GM10248 (cell line): Measurements from ENCODE around the gene TOR1A.
"Not testable (repeated sequence)": the region's sequence is repeated elsewhere in the genome, so short reads cannot be mapped to it uniquely, and the experiment has no call there.

Experiments used
- CTCF ChIA-PET: fragments of 300-600 bp; sonication (Branson Sonifier 250); formaldehyde crosslinking; extraction: SDS; loops from one replicate; lab custom pipeline; 2021; ENCODE audit warnings: antibody characterized with exemption; lab: Yijun Ruan, JAX
- POLR2A ChIA-PET: fragments of 350-650 bp; sonication (Branson Sonifier 250); formaldehyde crosslinking; extraction: SDS; loops from one replicate; lab custom pipeline; 2020; ENCODE audit warnings: antibody characterized with exemption; lab: Yijun Ruan, JAX
- DNase-seq: peaks from one replicate; pipeline ENCODE4 v3.0.0; 2012; ENCODE audit errors: extremely low spot score
- TF ChIP-seq, protein P1 (sequence below): IDR thresholded peaks from 2 replicates; pipeline ENCODE4 v1.5.1; 2012; ENCODE audit warnings: mild to moderate bottlenecking, low read depth; ENCODE audit errors: extremely low read depth, missing control alignments, control extremely low read depth

Gene TOR1A

DNA sequence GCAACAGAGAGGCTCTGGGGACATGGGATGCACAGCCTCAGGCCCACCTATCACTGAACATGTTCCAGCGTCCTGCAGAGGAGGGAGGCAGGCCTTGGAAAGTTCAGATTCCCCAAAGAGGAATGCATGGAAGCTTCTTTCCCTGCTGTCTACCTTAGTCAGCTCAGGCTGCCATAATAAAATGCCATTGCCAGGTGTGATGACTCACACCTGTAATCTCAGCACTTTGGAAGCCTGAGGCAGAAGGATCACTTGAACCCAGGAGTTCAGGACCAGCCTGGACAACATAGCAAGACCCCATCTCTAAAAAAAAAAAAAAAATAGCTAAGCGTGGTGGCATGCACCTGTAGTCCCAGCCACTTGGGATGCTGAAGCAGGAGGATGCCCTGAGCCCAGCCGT, 45.5 kb downstream of the TOR1A start:
- no peak for DNase-seq
- ChIA-PET CTCF (interaction anchor here (2.9 to 3.5 kb wide), 2 partner anchors 11 to 40 kb away, joined by 16 to 23 read pairs; no protein-coding TSS in a partner anchor), POLR2A (no interaction called here)
- TF ChIP-seq, protein P1, sequence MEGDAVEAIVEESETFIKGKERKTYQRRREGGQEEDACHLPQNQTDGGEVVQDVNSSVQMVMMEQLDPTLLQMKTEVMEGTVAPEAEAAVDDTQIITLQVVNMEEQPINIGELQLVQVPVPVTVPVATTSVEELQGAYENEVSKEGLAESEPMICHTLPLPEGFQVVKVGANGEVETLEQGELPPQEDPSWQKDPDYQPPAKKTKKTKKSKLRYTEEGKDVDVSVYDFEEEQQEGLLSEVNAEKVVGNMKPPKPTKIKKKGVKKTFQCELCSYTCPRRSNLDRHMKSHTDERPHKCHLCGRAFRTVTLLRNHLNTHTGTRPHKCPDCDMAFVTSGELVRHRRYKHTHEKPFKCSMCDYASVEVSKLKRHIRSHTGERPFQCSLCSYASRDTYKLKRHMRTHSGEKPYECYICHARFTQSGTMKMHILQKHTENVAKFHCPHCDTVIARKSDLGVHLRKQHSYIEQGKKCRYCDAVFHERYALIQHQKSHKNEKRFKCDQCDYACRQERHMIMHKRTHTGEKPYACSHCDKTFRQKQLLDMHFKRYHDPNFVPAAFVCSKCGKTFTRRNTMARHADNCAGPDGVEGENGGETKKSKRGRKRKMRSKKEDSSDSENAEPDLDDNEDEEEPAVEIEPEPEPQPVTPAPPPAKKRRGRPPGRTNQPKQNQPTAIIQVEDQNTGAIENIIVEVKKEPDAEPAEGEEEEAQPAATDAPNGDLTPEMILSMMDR, result no peak

DNA sequence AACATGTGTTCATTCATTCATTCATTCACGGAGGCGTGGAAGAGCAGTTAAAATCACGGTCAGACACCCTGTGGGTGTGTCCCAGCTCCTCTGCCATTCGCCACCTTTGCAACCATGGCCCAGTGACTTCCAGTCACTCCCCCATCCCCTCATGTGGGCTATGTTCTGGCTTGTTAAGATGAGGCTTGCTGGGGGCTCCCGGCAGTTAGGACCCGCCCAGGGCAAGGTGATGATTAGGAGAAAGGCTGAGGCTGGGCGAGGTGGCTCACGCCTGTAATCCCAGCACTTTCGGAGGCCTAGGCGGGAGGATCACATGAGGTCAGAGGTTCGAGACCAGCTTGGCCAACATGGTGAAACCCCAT, 46.2 kb downstream of the TOR1A start:
- ChIA-PET POLR2A (no interaction called here), CTCF (interaction anchor here (1.2 to 3.5 kb wide), 3 partner anchors 12 to 51 kb away, joined by 7 to 23 read pairs (median 16); no protein-coding TSS in a partner anchor)

DNA sequence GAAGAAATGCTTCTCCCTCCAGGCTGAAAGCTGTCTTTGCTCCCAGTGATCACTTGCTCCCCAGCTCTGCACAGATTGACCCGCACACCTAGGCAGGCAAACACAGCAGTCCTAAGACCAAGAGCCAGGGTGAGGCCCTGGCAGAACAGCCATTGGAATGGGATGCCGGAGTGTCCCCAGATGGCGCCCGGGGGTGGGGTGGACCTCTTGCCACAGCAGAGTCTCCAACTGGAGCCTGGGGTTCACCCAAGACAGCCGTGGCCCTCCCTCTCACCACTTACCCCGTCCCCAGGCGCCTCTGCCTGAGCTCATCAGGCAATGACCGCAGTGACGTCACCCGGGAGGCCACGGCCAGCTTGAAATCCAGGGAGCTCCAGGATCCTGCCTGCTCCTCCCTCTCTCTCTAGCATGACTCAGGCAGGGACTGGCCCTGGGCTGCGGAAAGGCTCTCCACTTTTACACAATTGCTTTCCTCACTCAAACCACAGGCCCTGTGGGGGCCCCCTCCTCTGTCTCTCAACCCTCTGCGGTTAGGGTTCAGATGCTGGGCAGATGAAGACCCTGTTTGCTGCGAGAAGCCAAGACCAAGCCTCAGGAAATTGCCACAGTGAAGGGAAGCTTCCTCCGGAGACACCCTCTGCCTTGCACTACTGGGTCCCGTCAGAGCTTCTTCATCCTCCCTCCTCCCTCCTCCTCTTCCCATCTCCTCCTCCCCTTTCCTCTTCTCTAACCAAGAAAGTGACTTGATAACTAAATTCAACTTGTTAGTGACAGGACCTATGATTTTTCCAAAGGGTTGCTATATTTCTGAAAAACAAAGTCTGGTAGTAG, 46.8 kb downstream of the TOR1A start:
- TF ChIP-seq, protein P1, result no peak
- ChIA-PET POLR2A (no interaction called here), CTCF (interaction anchor here (1.2 to 3.5 kb wide), 5 partner anchors 13 to 646 kb away, joined by 3 to 23 read pairs (median 7); no protein-coding TSS in a partner anchor)
- DNase-seq, result no peak

More for the DNA sequence above, 46.2 kb downstream of the TOR1A start:
- TF ChIP-seq, protein P1, result no peak
- DNase-seq, result no peak

DNA sequence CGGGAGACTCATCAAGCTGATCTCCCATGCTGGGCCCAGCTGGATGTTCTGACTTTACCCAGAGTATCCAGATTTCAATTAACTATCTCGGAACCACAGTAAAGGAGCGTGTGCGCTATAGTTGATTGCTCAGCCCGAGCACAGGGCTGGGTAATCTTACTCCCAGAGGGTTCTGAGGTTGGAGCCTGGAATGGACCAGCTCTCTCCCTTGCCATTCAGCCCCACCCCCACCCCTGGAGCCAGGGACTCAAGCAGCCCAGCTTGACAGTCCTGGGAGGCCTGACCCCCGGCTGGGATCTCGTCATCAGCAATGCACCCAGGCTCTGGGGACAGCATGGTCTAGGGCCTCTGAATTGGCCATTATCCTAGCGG, 47.4 kb downstream of the TOR1A start:
- POLR2A ChIA-PET, result no interaction called here
- TF ChIP-seq, protein P1, result no peak
- no peak for DNase-seq
- CTCF ChIA-PET, result interaction anchor here (1.2 to 3.5 kb wide), 6 partner anchors 13 to 645 kb away, joined by 3 to 23 read pairs (median 6); no protein-coding TSS in a partner anchor

DNA sequence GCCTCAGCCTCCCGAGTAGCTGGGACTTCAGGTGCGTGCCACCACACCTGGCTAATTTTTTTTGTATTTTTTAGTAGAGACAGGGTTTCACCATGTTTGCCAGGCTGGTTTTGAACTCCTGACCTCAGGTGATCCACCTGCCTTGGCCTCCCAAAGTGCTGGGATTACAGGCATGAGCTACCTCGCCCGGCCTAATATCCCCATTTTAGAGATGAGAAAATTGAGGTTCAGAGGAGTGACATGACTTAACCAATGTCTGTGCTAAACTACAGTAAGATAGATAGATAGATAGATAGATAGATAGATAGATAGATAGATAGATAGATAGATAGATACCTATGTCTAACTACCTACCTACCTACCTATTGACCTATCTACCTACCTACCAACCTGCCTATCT, 47.8 kb downstream of the TOR1A start:
- DNase-seq, POLR2A ChIA-PET: not testable (repeated sequence)
- CTCF ChIA-PET, result interaction anchor here (1.3 to 3.5 kb wide), 5 partner anchors 14 to 644 kb away, joined by 3 to 23 read pairs (median 5); no protein-coding TSS in a partner anchor

DNA sequence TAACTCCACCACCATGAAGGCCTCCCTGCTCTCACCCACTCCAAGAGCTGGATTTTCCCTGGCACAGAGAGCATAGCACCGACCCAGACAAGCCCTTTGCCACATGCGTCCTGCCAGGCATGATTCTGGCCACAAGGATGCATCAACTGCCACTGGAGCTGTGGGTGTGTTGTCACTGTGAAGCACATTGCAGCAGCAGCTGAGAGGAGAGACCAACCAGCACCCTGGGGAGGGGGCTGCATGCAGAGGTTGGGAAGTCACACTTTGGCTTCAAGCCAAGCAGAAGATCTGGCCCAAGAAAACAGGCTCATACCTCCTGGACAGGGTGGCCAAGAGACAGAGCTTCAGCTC, 48.5 kb downstream of the TOR1A start:
- DNase-seq, result no peak
- ChIA-PET POLR2A (no interaction called here), CTCF (interaction anchor here (1.4 to 3.5 kb wide), 4 partner anchors 14 to 644 kb away, joined by 3 to 23 read pairs (median 10); no protein-coding TSS in a partner anchor)
- TF ChIP-seq, protein P1, result no peak
